ENCODE measurements around the gene SFR1.

Gene SFR1, protein sequence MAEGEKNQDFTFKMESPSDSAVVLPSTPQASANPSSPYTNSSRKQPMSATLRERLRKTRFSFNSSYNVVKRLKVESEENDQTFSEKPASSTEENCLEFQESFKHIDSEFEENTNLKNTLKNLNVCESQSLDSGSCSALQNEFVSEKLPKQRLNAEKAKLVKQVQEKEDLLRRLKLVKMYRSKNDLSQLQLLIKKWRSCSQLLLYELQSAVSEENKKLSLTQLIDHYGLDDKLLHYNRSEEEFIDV

DNA sequence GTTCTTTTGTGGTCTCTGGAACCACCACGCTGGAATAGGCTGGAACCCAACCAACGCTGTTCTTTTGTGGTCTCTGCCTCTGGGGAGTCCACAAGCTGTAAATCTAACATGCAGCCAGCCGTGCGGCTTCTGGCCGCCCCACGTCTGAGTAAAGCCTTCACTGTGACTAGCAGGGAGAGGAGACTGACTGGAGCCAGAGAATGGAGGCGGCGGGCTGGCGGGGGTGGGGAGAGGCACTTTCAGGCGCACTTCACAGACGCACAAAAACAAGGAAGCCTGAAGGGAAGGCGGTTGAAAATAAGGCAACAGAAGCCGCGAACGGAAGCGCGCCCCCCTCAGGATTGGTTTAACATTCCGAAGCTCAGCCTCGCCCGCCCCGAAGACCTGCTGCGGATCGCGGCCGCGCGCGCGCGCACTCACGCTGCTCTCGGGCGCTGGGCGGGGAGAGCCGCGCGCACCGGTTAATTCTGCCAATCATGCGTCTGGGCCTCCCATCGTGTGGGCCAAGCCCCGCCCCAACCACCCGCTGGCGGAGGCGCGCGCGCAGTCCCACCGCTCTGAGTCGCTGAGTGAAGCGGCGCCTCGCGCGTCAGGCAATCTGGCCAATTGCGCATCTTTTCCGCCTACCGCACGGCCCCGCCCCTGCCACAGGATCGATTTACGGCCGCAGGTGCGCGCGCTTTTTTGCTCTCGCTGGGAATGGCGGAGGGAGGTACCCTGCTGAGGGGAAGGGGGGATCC lies at the start of gene SFR1:
Gene SFR1 (plus strand): TSS at position 687 of the 740 bp plus-strand sequence. CDS start 13 bp downstream, at position 700.
- in situ Hi-C loops (cut with MboI; ENCODE audit: low sequenced_read_pairs), result no loop called here

DNA sequence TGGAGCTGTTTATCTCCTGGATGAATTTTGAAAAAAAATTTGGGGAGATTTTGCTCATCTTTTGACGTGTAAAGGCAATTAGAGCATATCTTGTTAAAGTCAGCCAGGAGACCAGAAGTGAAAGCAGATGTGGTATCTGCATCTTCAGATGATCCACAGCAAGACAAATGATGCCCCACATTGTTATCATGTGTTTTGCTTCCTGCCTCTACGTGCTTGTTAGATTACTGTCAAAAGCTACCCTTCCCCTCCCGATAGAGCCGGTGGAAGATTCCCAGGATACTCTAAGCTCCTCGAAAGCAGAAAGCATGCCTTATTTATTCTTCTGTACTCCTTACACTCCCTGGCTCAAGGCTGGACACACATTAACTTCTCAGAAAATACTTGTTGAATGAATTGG lies 49.2 kb upstream of the SFR1 start:
- in situ Hi-C loops (cut with MboI; ENCODE audit: low sequenced_read_pairs), result no loop called here

DNA sequence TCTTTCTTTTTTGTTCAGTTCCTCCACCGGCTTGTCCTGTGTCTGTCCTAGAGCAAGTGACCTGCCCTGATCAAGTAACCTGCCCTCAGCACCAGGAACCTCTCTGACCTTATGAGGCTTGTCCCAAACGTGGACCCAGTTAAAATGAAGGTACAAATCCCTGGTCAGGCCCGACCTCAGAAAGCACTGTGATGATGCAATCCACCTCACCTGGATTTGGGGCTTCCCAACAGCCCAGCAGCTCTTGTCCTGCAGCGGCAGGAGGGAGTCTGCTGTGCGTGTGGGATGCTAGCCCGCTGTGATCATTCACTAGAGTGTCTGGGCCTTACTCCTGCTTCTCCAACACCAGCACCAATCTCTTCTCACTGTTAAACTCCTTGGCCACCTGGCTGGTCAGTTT lies 47.5 kb upstream of the SFR1 start:
- in situ Hi-C loops (cut with MboI; ENCODE audit: low sequenced_read_pairs), result no loop called here

- in situ Hi-C loops (cut with MboI; ENCODE audit: low sequenced_read_pairs), result no loop called here
These were observed 45.2 kb upstream of the SFR1 start for GRCh38 chr10:104076743-104077160.

DNA sequence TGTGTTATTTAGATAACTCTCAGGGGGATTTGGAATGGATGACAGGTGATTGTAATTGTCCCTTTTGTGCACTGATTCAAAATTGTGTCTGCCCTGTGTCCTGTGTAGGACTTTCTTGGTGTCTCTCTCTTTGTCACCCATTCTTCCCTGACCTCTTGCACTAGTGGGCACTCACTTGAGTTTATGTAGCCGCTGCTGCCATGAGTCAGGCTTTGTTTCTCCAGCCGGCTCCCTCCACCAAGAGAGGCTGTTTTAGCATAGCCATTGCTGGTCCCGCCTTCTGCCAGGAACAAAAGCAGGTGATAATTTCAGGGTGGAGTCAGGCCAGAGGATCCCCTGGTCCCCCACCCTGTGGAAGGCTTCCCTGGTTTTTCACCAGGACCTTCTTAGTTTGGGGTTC lies 44.7 kb upstream of the SFR1 start:
- in situ Hi-C loops (cut with MboI; ENCODE audit: low sequenced_read_pairs), result no loop called here

- in situ Hi-C loops (cut with MboI; ENCODE audit: low sequenced_read_pairs), result no loop called here
These were observed 44.3 kb upstream of the SFR1 start for GRCh38 chr10:104077663-104078151.

- in situ Hi-C loops (cut with MboI; ENCODE audit: low sequenced_read_pairs), result no loop called here
These were observed 41.2 kb upstream of the SFR1 start for GRCh38 chr10:104080762-104081161.

DNA sequence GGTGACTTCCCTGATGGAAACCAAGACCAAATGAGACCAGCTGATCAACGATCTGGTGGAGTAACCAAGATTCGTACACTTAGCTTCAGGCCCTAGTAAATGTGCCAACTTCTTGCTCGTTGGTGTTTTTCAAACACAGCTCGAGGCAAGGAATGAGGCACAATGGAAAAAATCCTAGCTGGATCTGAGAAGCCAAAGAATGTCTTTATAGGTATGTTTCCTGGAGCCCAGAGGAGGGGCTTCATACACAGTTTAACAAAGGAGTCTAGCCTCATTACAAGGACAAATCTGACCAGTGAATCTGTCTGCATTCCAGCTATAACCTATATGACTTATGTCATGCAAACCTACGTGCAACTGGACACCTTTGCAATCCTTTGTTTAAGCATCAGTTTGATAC lies 40.0 kb upstream of the SFR1 start:
- in situ Hi-C loops (cut with MboI; ENCODE audit: low sequenced_read_pairs), result no loop called here

DNA sequence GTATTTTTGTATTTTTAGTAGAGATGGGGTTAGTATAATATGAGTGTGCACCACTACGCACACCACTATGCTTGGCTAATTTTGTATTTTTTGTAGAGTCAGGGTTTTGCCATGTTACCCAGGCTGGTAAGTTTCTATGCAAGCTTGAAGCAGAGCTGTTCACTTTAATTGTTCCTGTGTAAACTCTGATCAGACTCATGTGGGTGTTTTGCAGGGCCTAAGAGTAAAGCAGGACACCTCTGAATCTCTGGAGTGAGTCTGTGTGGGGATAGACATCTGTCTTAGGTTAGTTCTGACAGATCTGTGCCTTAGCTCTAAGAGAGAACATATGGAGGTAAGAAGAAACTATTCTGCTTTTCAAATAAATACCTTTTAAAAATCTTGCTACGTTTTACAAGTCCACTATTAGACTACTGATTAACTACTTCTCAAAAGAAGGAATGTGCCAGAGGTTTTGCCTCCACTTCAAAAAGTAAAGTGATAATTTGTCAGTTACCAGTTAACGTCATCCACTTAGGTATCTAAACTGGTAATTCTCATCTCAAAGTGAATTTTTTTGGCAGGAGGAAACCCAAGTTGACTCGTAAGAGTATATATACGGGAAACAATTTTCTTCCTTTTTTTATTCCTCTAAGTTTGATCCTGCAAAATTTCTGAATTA lies 37.4 kb upstream of the SFR1 start:
- in situ Hi-C loops (cut with MboI; ENCODE audit: low sequenced_read_pairs), result no loop called here

- in situ Hi-C loops (cut with MboI; ENCODE audit: low sequenced_read_pairs), result no loop called here
These were observed 36.1 kb upstream of the SFR1 start, which contains the start of gene COL17A1 for GRCh38 chr10:104085801-104086400. Gene COL17A1, minus strand, starts transcription at chr10:104085880. Its CDS starts 5,207 bp downstream, at chr10:104080673.

GRCh38 chr10:104088239-104088638 lies 33.7 kb upstream of the SFR1 start:
- in situ Hi-C loops (cut with MboI; ENCODE audit: low sequenced_read_pairs), result no loop called here

DNA sequence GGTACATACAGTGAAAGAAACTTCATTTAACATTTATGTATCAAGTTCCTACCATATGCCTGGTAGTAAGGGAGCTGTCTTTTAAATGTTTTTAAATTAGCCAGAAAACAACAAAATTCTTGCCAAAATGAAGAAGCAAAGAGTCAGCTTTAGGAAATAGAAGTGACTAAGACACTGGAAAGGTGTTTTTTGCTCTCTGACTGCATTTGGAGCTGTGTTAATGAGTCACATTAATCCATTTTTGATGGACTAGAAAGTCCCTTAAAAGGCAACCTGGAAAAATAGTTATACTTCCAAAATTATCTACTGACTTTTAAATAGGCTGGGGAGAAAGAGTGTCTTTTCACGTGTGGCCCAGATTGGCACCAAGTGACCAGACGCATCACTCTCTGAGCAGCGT lies 32.4 kb upstream of the SFR1 start:
- in situ Hi-C loops (cut with MboI; ENCODE audit: low sequenced_read_pairs), result no loop called here

DNA sequence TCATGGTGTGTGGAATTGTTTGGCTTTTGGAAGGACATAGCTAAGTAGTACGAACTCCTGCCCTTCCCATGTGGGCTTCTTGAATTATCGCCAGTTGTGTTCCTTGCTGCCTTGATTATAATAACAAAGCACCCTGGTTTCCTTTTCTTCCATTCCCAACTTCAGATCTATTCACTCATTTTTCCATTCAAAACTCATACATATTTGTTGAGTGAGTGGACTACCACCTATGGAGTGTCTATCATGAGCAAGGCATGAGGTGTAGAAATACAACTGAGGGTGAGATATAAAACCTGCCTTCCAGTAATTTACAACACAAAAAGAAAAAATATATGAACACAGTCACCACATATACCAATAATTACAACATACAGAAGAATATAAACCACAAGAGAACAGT lies 31.4 kb upstream of the SFR1 start:
- in situ Hi-C loops (cut with MboI; ENCODE audit: low sequenced_read_pairs), result no loop called here

DNA sequence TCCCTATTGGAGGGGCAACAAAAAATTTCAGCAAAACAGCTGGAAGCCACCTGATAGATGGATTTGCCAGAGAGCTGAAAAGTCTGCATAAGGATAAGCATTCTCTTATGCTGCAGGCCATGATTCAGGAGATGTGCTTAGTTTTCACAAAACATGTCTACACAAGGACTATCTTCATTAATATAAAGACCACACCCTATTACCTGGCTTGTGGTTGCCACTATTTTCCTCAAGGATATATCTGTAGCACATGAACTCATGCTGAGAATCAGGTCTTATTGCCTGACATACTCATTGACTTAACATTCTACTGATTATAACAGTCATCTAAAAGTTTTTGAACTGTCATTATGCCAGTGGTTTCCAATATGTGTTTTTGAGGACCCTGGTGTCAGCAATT lies 29.2 kb upstream of the SFR1 start:
- in situ Hi-C loops (cut with MboI; ENCODE audit: low sequenced_read_pairs), result no loop called here

GRCh38 chr10:104096692-104097091 lies 25.3 kb upstream of the SFR1 start:
- in situ Hi-C loops (cut with MboI; ENCODE audit: low sequenced_read_pairs), result no loop called here

DNA sequence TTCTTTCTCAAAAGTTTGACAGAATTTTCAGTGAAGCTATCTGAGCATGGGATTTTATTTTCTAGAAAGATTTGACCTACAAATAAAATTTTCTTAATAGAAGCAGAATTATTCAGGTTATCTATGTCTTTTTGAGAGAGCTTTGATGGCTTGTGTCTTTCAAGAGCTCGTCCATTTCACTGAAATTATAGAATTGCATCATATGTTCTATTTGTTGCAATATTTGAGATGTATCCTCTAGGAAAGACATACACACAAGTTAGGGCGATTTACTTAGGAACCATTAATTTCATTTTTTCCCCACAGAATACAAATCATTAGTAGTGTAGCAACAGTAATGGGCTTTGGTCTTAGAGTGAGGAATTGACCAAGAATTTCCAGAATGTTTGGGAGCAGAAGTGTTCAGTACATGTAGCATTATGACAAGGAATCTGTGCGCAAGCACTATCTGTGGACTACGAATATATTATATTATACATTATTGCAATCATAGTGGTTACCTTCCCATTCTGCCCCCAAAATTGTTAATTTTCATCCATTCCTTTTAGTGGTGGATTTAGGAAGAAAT lies 23.5 kb upstream of the SFR1 start:
- in situ Hi-C loops (cut with MboI; ENCODE audit: low sequenced_read_pairs), result no loop called here

GRCh38 chr10:104099269-104099668 lies 22.7 kb upstream of the SFR1 start:
- in situ Hi-C loops (cut with MboI; ENCODE audit: low sequenced_read_pairs), result no loop called here

GRCh38 chr10:104099941-104100340 lies 22.0 kb upstream of the SFR1 start:
- in situ Hi-C loops (cut with MboI; ENCODE audit: low sequenced_read_pairs), result no loop called here

DNA sequence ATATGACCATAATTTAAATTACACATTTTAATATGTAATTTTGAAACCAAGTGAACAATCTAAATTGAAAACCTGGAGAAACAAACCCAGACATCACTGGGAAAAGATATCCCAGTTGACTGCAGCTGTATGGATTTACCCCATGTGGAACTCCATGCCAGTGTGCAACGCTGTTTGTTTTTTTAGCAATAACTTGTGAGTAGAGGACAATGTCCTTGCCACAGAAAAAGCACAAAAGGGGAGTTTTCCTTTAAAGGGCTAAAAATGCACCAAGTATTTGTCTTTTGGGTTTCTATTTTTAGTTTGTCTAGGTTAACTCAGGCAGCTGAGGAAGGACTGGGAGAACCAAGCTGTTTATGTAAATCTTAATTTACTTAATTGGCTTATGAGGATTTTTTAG lies 21.2 kb upstream of the SFR1 start:
- in situ Hi-C loops (cut with MboI; ENCODE audit: low sequenced_read_pairs), result no loop called here

- in situ Hi-C loops (cut with MboI; ENCODE audit: low sequenced_read_pairs), result no loop called here
These were observed 20.1 kb upstream of the SFR1 start for GRCh38 chr10:104101902-104102301.

DNA sequence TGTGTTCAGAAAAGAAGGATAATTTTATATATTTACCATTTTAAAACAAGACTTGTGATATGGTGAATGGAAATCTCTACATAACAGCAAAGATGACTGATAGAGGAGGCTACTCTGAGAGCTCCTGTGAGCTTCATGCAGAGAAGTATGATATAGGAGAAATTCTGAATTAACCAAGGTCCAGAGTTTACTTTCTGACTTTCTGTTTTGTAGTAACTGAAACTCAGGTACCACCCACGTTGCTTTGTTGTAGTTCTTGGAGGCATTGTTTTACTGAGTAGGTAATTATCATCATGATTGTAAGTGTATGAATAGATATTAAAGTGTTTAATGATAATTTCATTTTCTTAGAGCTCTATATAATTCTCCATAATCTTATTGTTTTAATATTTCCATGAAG lies 18.0 kb upstream of the SFR1 start:
- in situ Hi-C loops (cut with MboI; ENCODE audit: low sequenced_read_pairs), result no loop called here

Data from hTERT RPE-1 (cell line).